ENCODE measurements around the gene CRAT. TPM values are rescaled to one million over a fixed set of nuclear protein-coding genes. Genes with fewer than 3 reads are reported as not detected.

CRAT gene
- total RNA-seq, 1 donor from 2014 or later = 26.4 TPM

GRCh38 chr9:129150122-129150521, 39.5 kb upstream of the CRAT start:
- DNase-seq (ENCODE audit: low spot score in 2 of 2, unreplicated experiment in 2 of 2) = no peak
- H3K4me3 Mint-ChIP-seq = no peak overlapping the region
- TF ChIP-seq, protein P1, sequence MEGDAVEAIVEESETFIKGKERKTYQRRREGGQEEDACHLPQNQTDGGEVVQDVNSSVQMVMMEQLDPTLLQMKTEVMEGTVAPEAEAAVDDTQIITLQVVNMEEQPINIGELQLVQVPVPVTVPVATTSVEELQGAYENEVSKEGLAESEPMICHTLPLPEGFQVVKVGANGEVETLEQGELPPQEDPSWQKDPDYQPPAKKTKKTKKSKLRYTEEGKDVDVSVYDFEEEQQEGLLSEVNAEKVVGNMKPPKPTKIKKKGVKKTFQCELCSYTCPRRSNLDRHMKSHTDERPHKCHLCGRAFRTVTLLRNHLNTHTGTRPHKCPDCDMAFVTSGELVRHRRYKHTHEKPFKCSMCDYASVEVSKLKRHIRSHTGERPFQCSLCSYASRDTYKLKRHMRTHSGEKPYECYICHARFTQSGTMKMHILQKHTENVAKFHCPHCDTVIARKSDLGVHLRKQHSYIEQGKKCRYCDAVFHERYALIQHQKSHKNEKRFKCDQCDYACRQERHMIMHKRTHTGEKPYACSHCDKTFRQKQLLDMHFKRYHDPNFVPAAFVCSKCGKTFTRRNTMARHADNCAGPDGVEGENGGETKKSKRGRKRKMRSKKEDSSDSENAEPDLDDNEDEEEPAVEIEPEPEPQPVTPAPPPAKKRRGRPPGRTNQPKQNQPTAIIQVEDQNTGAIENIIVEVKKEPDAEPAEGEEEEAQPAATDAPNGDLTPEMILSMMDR (IDR thresholded peaks at IDR 0.05; ENCODE audit: unreplicated experiment) = no peak
- H3K4me1 Mint-ChIP-seq = peaks cover 22% of the 10 kb centered on the region
- H3K27ac Mint-ChIP-seq = no peak overlapping the region
- H3K9me3 Mint-ChIP-seq = no peaks in the 10 kb centered on the region
- H3K27me3 Mint-ChIP-seq (ENCODE audit: low read depth) = no peaks in the 10 kb centered on the region
- H3K36me3 Mint-ChIP-seq = peaks cover 17% of the 10 kb centered on the region

DNA sequence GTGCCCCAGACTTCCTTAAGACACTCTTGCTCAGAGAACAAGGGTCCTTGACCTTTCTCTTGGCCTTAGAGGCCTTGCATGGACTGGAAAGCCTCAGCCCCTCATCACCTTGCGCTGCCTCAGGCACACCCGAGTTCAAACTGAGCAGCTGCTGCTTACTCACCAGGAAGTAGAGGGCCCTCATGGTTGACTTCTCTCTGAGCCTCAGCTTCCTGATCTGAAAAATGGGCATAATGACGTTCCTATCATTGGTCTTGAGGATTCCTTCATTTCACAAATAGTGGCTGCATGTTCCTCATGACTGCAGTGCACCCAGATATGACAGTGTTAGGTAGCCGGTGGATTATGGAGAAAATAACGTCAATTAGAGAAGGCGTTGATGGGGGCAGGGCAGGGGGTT, 38.8 kb upstream of the CRAT start:
- Mint-ChIP-seq H3K27me3 (ENCODE audit: low read depth) (no peaks in the 10 kb centered on the region), H3K27ac (no peak overlapping the region), H3K36me3 (peaks cover 17% of the 10 kb centered on the region), H3K4me1 (peaks cover 24% of the 10 kb centered on the region), H3K4me3 (no peak overlapping the region), H3K9me3 (no peaks in the 10 kb centered on the region)
- TF ChIP-seq, protein P1 (IDR thresholded peaks at IDR 0.05; ENCODE audit: unreplicated experiment) = no peak
- DNase-seq (ENCODE audit: low spot score in 2 of 2, unreplicated experiment in 2 of 2) = no peak

DNA sequence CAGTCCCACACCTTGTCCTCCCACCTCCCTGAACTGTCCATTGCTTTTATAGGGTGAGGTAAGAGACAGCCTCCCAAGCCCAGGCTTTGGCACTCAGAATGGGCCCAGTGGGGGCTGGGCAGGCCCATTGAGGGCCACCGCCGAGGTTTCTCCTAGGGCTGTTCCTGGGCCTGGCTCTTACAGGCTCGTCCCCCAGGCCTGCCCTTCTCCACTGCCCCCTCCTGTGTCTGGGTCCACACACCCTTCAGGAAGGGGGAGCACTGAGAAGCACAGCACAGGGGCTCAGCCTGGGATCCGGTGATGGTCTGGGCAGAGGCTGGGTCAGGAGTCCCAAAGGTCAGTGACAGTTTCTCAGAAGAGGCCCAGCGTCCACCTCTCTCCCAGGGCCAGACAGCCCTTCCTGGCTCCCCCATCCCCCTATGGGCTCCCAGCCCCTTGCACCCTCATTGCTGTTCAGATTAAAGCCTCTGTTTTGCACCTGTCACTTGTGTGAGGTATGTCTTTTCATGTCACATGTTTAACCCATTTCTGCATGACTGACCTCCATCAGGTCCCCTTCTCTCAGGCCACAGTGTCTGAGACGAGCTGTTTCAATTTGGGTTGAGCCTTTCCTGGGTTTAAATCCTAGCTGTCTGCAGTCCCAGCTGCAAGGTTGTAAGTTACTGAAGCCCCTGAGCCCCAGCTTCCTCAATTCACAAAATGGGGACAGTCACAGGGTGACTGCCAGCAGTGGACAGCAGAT, 38.0 kb upstream of the CRAT start:
- no peak for DNase-seq (ENCODE audit: low spot score in 2 of 2, unreplicated experiment in 2 of 2)
- Mint-ChIP-seq H3K4me3 (no peak overlapping the region), H3K36me3 (peaks cover 20% of the 10 kb centered on the region), H3K9me3 (no peaks in the 10 kb centered on the region), H3K4me1 (peaks cover 29% of the 10 kb centered on the region), H3K27me3 (ENCODE audit: low read depth) (no peaks in the 10 kb centered on the region), H3K27ac (no peak overlapping the region)
- TF ChIP-seq, protein P1 (IDR thresholded peaks at IDR 0.05; ENCODE audit: unreplicated experiment) = no peak

DNA sequence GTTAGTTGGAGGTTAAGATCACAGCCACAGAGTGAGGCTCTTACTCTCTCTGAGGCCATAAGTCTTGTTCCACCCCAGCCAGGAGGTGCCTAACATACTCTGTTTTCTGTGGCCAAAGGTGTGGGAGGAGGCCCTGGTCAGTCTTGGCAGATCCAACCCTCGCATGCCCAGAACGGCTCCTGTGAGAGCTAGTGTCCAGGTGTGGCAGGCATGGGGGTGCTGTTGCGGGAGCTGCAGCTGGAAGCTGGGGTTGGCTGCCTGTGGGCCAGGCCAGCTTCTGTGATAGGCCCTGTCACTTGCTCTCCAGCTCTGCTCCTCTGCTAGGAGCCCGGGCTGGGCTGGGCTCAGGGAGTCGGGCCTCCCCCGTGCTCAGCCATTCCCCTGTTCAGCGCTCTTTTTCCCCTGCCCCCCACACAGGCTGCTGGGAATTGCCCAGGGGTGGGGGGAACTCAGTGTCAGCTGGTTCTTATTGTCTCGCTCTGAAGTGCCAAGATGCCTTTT, 35.9 kb upstream of the CRAT start:
- H3K27me3 Mint-ChIP-seq (ENCODE audit: low read depth) = no peaks in the 10 kb centered on the region
- H3K36me3 Mint-ChIP-seq = peaks cover 17% of the 10 kb centered on the region
- peak overlapping the region; percentile 35 for H3K4me3 Mint-ChIP-seq
- no peak for DNase-seq (ENCODE audit: low spot score in 2 of 2, unreplicated experiment in 2 of 2)
- no peaks in the 10 kb centered on the region for H3K9me3 Mint-ChIP-seq
- TF ChIP-seq, protein P1 (IDR thresholded peaks at IDR 0.05; ENCODE audit: unreplicated experiment) = no peak
- H3K4me1 Mint-ChIP-seq = peaks cover 48% of the 10 kb centered on the region
- peak overlapping the region; percentile 97 for H3K27ac Mint-ChIP-seq

DNA sequence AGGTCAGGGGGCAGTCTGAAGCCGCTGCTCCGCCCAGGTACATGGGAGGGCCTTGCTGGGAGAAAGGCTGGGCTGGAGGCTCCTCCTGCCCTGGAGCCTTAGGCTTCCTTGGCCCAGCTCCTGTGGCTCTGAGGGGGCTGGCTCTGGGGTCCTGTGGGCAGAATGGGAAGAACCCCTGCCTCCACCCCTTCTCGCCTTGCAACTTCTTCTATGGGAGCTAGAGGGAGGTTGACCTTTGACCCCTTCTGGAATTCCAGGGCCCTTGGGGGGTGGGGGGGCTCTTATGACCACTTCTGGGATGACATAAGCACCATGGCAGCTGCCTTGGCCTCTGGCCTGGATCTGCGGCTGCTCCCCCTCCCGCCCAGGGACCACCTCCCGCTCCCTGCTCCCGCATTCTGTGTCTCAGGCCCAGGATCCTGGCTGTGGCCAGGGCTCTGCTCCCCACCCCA, 35.3 kb upstream of the CRAT start:
- peak overlapping the region; percentile 97 for H3K27ac Mint-ChIP-seq
- H3K36me3 Mint-ChIP-seq = peaks cover 17% of the 10 kb centered on the region
- H3K27me3 Mint-ChIP-seq (ENCODE audit: low read depth) = no peaks in the 10 kb centered on the region
- TF ChIP-seq, protein P1 (IDR thresholded peaks at IDR 0.05; ENCODE audit: unreplicated experiment) = no peak
- no peak for DNase-seq (ENCODE audit: low spot score in 2 of 2, unreplicated experiment in 2 of 2)
- H3K9me3 Mint-ChIP-seq = no peaks in the 10 kb centered on the region
- peak overlapping the region; percentile 35 for H3K4me3 Mint-ChIP-seq
- H3K4me1 Mint-ChIP-seq = peaks cover 54% of the 10 kb centered on the region

All from mesothelial cell of epicardium (in vitro differentiated cells).